GM12873 (cell line): ENCODE results near the gene CFAP46.

Experiments
- CTCF ChIP-seq: IDR thresholded peaks from 2 replicates; pipeline ENCODE4 v1.5.1; 2012; ENCODE audit warnings: low read depth, mild to moderate bottlenecking, moderate library complexity, low read length, control low read depth; ENCODE audit not compliant: insufficient read depth; ENCODE audit errors: missing control alignments

Gene CFAP46

GRCh38 chr10:132958883-132959558 lies 16.7 kb upstream of the CFAP46 start:
- no peak for TF ChIP-seq CTCF

GRCh38 chr10:132957981-132958882 lies 15.9 kb upstream of the CFAP46 start:
- no peak for TF ChIP-seq CTCF

GRCh38 chr10:132957131-132957530 lies 14.8 kb upstream of the CFAP46 start:
- TF ChIP-seq CTCF: no peak

GRCh38 chr10:132955479-132955878 lies 13.1 kb upstream of the CFAP46 start:
- TF ChIP-seq CTCF: no peak

GRCh38 chr10:132953428-132953827 lies 11.1 kb upstream of the CFAP46 start:
- no peak for TF ChIP-seq CTCF

GRCh38 chr10:132951926-132952325 lies 9.6 kb upstream of the CFAP46 start:
- TF ChIP-seq CTCF: no peak

- TF ChIP-seq CTCF: no peak
Measured at GRCh38 chr10:132948351-132948750, 6.0 kb upstream of the CFAP46 start.
